Measurements from ENCODE around the gene SPRR2G.

Gene SPRR2G

GRCh38 chr1:153178922-153179321, 28.2 kb upstream of the SPRR2G start:
- H3K4me3 ChIP-seq (ENCODE audit: low read depth, low read length) = no peak overlapping the region
- DNase-seq (ENCODE audit: low read depth) = no peak
- no peak for TF ChIP-seq CTCF (IDR thresholded peaks at IDR 0.05; ENCODE audit: control insufficient read depth, extremely low read depth, insufficient read depth)

- TF ChIP-seq CTCF (IDR thresholded peaks at IDR 0.05; ENCODE audit: control insufficient read depth, extremely low read depth, insufficient read depth) = no peak
- H3K4me3 ChIP-seq (ENCODE audit: low read depth, low read length) = no peak overlapping the region
- no peak for DNase-seq (ENCODE audit: low read depth)
These were observed 23.9 kb upstream of the SPRR2G start for GRCh38 chr1:153174624-153175023.

GRCh38 chr1:153168686-153169085, 18.0 kb upstream of the SPRR2G start:
- TF ChIP-seq CTCF (IDR thresholded peaks at IDR 0.05; ENCODE audit: control insufficient read depth, extremely low read depth, insufficient read depth) = no peak
- H3K4me3 ChIP-seq (ENCODE audit: low read depth, low read length) = no peak overlapping the region
- no peak for DNase-seq (ENCODE audit: low read depth)

- H3K4me3 ChIP-seq (ENCODE audit: low read depth, low read length) = no peak overlapping the region
- TF ChIP-seq CTCF (IDR thresholded peaks at IDR 0.05; ENCODE audit: control insufficient read depth, extremely low read depth, insufficient read depth) = no peak
- no peak for DNase-seq (ENCODE audit: low read depth)
These were observed 4.9 kb upstream of the SPRR2G start for GRCh38 chr1:153155541-153155940.

- no peak overlapping the region for H3K4me3 ChIP-seq (ENCODE audit: low read depth, low read length)
- TF ChIP-seq CTCF (IDR thresholded peaks at IDR 0.05; ENCODE audit: control insufficient read depth, extremely low read depth, insufficient read depth) = no peak
- no peak for DNase-seq (ENCODE audit: low read depth)
These were observed 1.8 kb upstream of the SPRR2G start for GRCh38 chr1:153152481-153152880.

GRCh38 chr1:153141377-153141776, 9.3 kb downstream of the SPRR2G start:
- H3K4me3 ChIP-seq (ENCODE audit: low read depth, low read length) = no peak overlapping the region
- DNase-seq (ENCODE audit: low read depth) = no peak
- TF ChIP-seq CTCF (IDR thresholded peaks at IDR 0.05; ENCODE audit: control insufficient read depth, extremely low read depth, insufficient read depth) = no peak

- no peak for TF ChIP-seq CTCF (IDR thresholded peaks at IDR 0.05; ENCODE audit: control insufficient read depth, extremely low read depth, insufficient read depth)
- H3K4me3 ChIP-seq (ENCODE audit: low read depth, low read length) = no peak overlapping the region
- no peak for DNase-seq (ENCODE audit: low read depth)
These were observed 10.2 kb downstream of the SPRR2G start for GRCh38 chr1:153140484-153140883.
